Omental fat pad (tissue), 4 donors: ENCODE measurements around the gene ARHGAP8. TPM values are rescaled to one million over a fixed set of nuclear protein-coding genes. Genes with fewer than 3 reads are reported as not detected.

Source experiments
- ATAC-seq: fragments of 150-250 bp; one replicate; pipeline ENCODE4 v1.9.1; 2016; ENCODE audit warnings: mild to moderate bottlenecking, moderate library complexity; ENCODE audit not compliant: low FRiP score
- DNase-seq: peaks from one replicate; pipeline ENCODE4 v3.0.0-alpha.2; 2019; ENCODE audit warnings: low spot score
- total RNA-seq, 4 donors: library from RNA; depleted of rRNA; stranded (reverse); fragments of >200 nt; gene quantifications; one replicate each; pipeline ENCODE4 v1.1.0, GENCODE V29; 2016
- TF ChIP-seq, protein P1 (sequence below), 3 donors: fragments of 450-650 bp; IDR thresholded peaks; one replicate each; pipeline ENCODE4 v1.5.1; 2016 to 2017; ENCODE audit warnings: antibody characterized with exemption in 3 of 3, mild to moderate bottlenecking in 3 of 3, moderate library complexity in 2 of 3

Gene ARHGAP8
- total RNA-seq, 4 donors from 2014 or later: 0.46 to 2.2 (median 1.9) TPM; not detected in 1

DNA sequence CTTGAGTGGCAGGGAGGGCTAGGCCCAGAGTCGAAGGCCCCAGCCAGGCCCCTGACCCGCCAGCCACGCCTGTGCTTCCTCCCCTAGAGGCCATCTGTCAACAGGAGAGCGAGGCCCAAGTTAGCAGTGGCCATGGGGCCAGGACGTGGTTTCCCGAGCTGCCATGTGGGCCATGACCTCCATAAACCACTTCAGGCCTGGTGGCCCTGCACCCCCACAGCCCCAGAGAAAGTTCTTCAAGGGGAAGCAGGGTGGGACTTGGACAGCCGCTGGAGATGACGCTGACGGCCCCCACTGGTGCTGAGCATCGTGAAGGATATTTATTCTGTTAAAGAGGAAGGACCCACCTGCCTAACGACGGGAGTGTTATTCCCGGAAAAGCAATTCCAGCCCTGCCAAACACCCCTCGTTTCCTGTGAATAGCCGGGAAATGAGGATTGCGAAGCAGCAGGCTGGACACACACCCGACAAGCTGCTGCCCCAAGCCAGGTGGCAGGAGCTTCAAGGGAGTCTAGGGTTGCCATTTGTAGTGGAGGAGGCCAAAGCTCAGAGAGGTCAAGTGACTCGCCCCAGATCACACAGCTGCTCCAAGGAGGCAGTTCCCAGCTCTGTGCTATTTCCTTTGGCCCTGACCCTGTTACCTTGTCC, 37.5 kb upstream of the ARHGAP8 start:
- DNase-seq (no peak), ATAC-seq (no peak)
- TF ChIP-seq, protein P1, sequence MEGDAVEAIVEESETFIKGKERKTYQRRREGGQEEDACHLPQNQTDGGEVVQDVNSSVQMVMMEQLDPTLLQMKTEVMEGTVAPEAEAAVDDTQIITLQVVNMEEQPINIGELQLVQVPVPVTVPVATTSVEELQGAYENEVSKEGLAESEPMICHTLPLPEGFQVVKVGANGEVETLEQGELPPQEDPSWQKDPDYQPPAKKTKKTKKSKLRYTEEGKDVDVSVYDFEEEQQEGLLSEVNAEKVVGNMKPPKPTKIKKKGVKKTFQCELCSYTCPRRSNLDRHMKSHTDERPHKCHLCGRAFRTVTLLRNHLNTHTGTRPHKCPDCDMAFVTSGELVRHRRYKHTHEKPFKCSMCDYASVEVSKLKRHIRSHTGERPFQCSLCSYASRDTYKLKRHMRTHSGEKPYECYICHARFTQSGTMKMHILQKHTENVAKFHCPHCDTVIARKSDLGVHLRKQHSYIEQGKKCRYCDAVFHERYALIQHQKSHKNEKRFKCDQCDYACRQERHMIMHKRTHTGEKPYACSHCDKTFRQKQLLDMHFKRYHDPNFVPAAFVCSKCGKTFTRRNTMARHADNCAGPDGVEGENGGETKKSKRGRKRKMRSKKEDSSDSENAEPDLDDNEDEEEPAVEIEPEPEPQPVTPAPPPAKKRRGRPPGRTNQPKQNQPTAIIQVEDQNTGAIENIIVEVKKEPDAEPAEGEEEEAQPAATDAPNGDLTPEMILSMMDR (IDR thresholded peaks at IDR 0.05): no peak

DNA sequence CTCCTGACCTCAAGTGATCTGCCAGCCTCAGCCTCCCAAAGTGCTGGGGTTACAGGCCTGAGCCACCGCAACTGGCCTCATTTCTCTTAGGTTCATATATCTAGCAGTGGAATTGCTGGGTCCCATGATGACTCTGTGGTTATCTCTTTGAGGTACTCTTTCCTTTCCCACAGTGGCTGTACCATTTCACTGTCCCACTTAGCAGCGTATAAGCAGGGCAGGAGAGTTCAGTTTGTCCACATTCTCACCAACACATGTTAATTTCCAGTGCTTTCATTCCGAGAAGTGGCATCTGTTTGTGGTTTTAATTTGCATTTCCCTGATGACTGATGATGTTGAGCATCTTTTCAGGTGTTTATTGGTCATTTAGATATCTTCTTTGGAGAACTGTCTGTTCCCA, 34.0 kb upstream of the ARHGAP8 start:
- DNase-seq (no peak), ATAC-seq (no peak)
- TF ChIP-seq, protein P1 (IDR thresholded peaks at IDR 0.05): no peak

DNA sequence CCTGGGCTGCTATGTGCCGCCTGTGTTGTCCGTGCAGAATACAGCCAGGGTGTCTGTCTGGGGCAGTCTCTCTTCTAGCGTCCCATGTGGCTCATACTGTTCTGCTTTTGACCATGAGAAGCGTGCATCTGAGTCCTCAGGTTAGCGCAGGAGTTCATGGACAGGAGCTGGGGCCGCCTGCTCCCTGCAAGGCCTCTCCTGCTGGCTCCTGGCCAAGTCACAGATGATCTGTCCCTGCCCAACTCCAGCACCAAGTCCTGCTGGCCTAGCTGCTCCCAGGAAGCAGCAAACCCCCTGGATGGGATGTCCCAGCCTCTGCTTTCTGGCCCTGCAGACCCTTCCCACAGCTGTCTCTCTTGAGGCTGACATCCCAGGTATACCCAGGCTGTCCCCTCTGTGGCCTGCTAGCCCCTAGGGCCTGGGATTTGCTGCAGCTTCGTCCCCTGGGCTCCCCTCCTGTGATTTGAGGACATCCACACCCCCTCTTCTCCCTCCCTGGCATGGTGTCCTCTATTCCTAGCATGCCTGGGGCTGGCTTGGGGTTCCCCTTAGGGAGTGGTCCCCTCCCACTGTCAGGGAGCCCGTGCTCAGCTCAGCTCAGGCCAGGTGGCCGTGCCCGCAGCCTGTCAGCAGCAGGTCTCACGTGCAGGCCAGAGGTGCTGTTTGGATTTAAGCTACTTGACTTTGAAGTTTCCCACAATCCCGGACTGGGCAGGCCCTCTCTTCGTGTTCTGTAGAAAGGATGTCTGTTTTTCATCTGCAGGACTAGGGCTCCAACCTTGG, 32.6 kb upstream of the ARHGAP8 start:
- no peak for DNase-seq
- no peak for ATAC-seq
- TF ChIP-seq, protein P1 (IDR thresholded peaks at IDR 0.05): no peak

DNA sequence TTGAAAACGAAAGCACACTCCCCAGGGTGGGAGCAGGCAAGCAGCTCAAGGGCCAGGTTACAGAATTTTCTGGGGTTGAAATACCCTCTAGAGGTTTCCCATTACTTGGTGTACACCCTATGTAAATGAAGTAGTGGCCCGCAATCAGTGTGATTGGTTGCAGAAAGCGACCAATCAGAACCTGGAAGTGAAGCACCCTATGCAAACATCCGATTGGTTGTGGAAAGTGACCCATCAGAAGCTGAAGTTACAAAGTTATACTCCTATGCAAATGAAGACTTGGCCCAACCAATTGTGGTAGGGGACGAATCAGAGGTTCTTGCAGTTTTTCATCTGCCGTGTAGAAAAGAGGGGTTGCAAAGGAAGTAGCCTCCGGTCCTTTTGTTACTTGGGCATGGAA, 31.2 kb upstream of the ARHGAP8 start:
- TF ChIP-seq, protein P1 (IDR thresholded peaks at IDR 0.05): no peak
- DNase-seq (no peak), ATAC-seq (no peak)

DNA sequence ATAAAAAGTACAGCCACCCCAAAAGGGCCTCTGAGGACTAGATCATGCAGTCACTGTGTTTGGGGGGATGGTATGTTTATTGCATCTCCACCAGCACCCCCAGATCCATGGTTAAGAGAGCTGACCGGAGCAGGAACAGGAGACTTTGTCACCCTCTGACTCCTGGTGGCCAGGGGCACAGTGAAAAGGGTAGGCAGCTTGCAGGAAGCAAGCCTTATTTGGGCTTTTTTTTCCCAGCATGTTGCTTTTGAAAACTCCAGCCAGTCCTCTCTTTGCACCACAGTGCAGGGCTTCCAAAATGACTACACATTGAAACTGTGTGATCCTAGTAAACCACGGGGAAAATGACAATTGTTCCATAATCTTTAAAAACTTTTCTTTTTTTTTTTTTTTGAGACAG, 29.8 kb upstream of the ARHGAP8 start:
- ATAC-seq: no peak
- DNase-seq: no peak
- TF ChIP-seq, protein P1 (IDR thresholded peaks at IDR 0.05): no peak

DNA sequence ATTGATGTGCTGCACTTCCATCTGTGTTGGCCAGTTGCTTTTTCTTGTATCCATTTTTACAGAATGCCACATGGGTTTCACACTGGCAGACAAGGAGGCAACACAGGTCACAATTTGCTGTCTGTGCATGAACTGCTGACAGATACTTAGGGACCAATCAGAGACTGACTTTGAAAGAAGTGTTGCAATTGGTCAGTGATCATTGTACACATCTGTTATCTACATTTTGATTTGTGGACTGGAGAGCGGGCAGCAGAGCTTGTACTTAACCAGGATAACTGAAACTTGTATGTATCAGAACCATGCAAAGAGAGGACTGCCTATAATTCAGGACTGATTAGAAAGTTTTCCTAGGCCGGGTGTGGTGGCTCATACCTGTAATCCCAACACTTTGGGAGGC, 28.6 kb upstream of the ARHGAP8 start:
- TF ChIP-seq, protein P1 (IDR thresholded peaks at IDR 0.05): no peak
- ATAC-seq (no peak), DNase-seq (no peak)

DNA sequence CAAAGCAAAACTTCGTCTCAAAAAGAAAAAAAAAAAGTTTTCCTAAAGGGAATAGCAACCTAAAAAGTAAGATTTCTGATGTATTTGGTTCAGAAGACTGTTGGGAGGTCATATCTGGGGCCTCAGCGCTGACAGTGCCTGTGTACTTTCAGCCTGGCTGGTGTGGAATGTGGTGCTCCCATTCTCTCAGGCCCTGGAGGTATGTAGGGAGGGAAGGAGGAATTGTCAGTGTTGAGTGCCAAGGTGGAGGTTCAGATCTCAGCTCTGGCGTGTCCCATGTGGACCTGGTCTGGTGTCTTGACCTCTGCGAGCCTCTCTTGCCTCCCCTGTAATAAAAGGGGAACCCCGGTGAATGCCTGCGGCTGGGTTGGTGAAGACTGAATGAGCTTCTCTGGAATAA, 28.0 kb upstream of the ARHGAP8 start:
- ATAC-seq (no peak), DNase-seq (no peak)
- TF ChIP-seq, protein P1 (IDR thresholded peaks at IDR 0.05): no peak
